ENCODE data around the gene CLEC18B. TPM values are rescaled to one million over a fixed set of nuclear protein-coding genes. Genes with fewer than 3 reads are reported as not detected.
"Not testable (repeated sequence)": the region's sequence is repeated elsewhere in the genome, so short reads cannot be mapped to it uniquely, and the experiment has no call there.

The CLEC18B gene
- 0.55 TPM in 1 of 2 replicates, not detected in the other for total RNA-seq (2014; rRNA removed; shearing (Covaris generic))

GRCh38 chr16:74420612-74421481 is at the start of gene CLEC18B:
Gene CLEC18B, minus strand, starts transcription at chr16:74421478. Its CDS starts 208 bp downstream, at chr16:74421270.
- not testable (repeated sequence) for H3K27me3 ChIP-seq (ENCODE audit: control insufficient read depth, insufficient read depth, low read length); H3K4me3 ChIP-seq (ENCODE audit: insufficient read depth, low read depth, low read length); DNase-seq; H3K36me3 ChIP-seq (replicated peaks; ENCODE audit: control insufficient read depth, insufficient read depth, low read length)

GRCh38 chr16:74469946-74470478 is 48.7 kb upstream of the CLEC18B start:
- H3K27me3 ChIP-seq (ENCODE audit: control insufficient read depth, insufficient read depth, low read length), result no peaks in the 10 kb centered on the region
- peaks cover 46% of the 10 kb centered on the region for H3K36me3 ChIP-seq (replicated peaks; ENCODE audit: control insufficient read depth, insufficient read depth, low read length)
- H3K4me3 ChIP-seq (ENCODE audit: insufficient read depth, low read depth, low read length), result no peak overlapping the region
- no peak for DNase-seq

- DNase-seq, result no peak
- Histone ChIP-seq H3K4me3 (ENCODE audit: insufficient read depth, low read depth, low read length) (no peak overlapping the region), H3K36me3 (replicated peaks; ENCODE audit: control insufficient read depth, insufficient read depth, low read length) (peaks cover 43% of the 10 kb centered on the region), H3K27me3 (ENCODE audit: control insufficient read depth, insufficient read depth, low read length) (no peaks in the 10 kb centered on the region)
Measured at GRCh38 chr16:74468807-74469525, 47.7 kb upstream of the CLEC18B start.

- DNase-seq, result no peak
- H3K4me3 ChIP-seq (ENCODE audit: insufficient read depth, low read depth, low read length), result no peak overlapping the region
- peaks cover 45% of the 10 kb centered on the region for H3K36me3 ChIP-seq (replicated peaks; ENCODE audit: control insufficient read depth, insufficient read depth, low read length)
- no peaks in the 10 kb centered on the region for H3K27me3 ChIP-seq (ENCODE audit: control insufficient read depth, insufficient read depth, low read length)
Measured at GRCh38 chr16:74466872-74467271, 45.6 kb upstream of the CLEC18B start.

GRCh38 chr16:74465851-74466685 is 44.8 kb upstream of the CLEC18B start:
- Histone ChIP-seq H3K27me3 (ENCODE audit: control insufficient read depth, insufficient read depth, low read length) (no peaks in the 10 kb centered on the region), H3K36me3 (replicated peaks; ENCODE audit: control insufficient read depth, insufficient read depth, low read length) (peaks cover 44% of the 10 kb centered on the region), H3K4me3 (ENCODE audit: insufficient read depth, low read depth, low read length) (no peak overlapping the region)
- DNase-seq, result no peak

GRCh38 chr16:74465281-74465680 is 44.0 kb upstream of the CLEC18B start:
- no peak for DNase-seq
- Histone ChIP-seq H3K27me3 (ENCODE audit: control insufficient read depth, insufficient read depth, low read length) (no peaks in the 10 kb centered on the region), H3K4me3 (ENCODE audit: insufficient read depth, low read depth, low read length) (no peak overlapping the region), H3K36me3 (replicated peaks; ENCODE audit: control insufficient read depth, insufficient read depth, low read length) (peaks cover 46% of the 10 kb centered on the region)

GRCh38 chr16:74463888-74464287 is 42.6 kb upstream of the CLEC18B start:
- no peaks in the 10 kb centered on the region for H3K27me3 ChIP-seq (ENCODE audit: control insufficient read depth, insufficient read depth, low read length)
- peaks cover 36% of the 10 kb centered on the region for H3K36me3 ChIP-seq (replicated peaks; ENCODE audit: control insufficient read depth, insufficient read depth, low read length)
- DNase-seq, result no peak
- no peak overlapping the region for H3K4me3 ChIP-seq (ENCODE audit: insufficient read depth, low read depth, low read length)

- Histone ChIP-seq H3K4me3 (ENCODE audit: insufficient read depth, low read depth, low read length) (no peak overlapping the region), H3K36me3 (replicated peaks; ENCODE audit: control insufficient read depth, insufficient read depth, low read length) (peaks cover 35% of the 10 kb centered on the region), H3K27me3 (ENCODE audit: control insufficient read depth, insufficient read depth, low read length) (no peaks in the 10 kb centered on the region)
- DNase-seq, result no peak
Measured at GRCh38 chr16:74462361-74462760, 41.1 kb upstream of the CLEC18B start.

GRCh38 chr16:74461826-74462225 is 40.5 kb upstream of the CLEC18B start:
- Histone ChIP-seq H3K27me3 (ENCODE audit: control insufficient read depth, insufficient read depth, low read length) (no peaks in the 10 kb centered on the region), H3K4me3 (ENCODE audit: insufficient read depth, low read depth, low read length) (no peak overlapping the region), H3K36me3 (replicated peaks; ENCODE audit: control insufficient read depth, insufficient read depth, low read length) (peaks cover 34% of the 10 kb centered on the region)
- DNase-seq, result no peak

- no peak overlapping the region for H3K4me3 ChIP-seq (ENCODE audit: insufficient read depth, low read depth, low read length)
- no peak for DNase-seq
- peaks cover 36% of the 10 kb centered on the region for H3K36me3 ChIP-seq (replicated peaks; ENCODE audit: control insufficient read depth, insufficient read depth, low read length)
- no peaks in the 10 kb centered on the region for H3K27me3 ChIP-seq (ENCODE audit: control insufficient read depth, insufficient read depth, low read length)
Measured at GRCh38 chr16:74460542-74460941, 39.3 kb upstream of the CLEC18B start.

- Histone ChIP-seq H3K27me3 (ENCODE audit: control insufficient read depth, insufficient read depth, low read length) (no peaks in the 10 kb centered on the region), H3K36me3 (replicated peaks; ENCODE audit: control insufficient read depth, insufficient read depth, low read length) (peaks cover 46% of the 10 kb centered on the region), H3K4me3 (ENCODE audit: insufficient read depth, low read depth, low read length) (no peak overlapping the region)
- no peak for DNase-seq
Measured at GRCh38 chr16:74456290-74456625, 35.0 kb upstream of the CLEC18B start.

- Histone ChIP-seq H3K4me3 (ENCODE audit: insufficient read depth, low read depth, low read length) (no peak overlapping the region), H3K36me3 (replicated peaks; ENCODE audit: control insufficient read depth, insufficient read depth, low read length) (peaks cover 48% of the 10 kb centered on the region), H3K27me3 (ENCODE audit: control insufficient read depth, insufficient read depth, low read length) (no peaks in the 10 kb centered on the region)
- no peak for DNase-seq
Measured at GRCh38 chr16:74455619-74456289, 34.5 kb upstream of the CLEC18B start.

- no peak for DNase-seq
- Histone ChIP-seq H3K27me3 (ENCODE audit: control insufficient read depth, insufficient read depth, low read length) (no peaks in the 10 kb centered on the region), H3K36me3 (replicated peaks; ENCODE audit: control insufficient read depth, insufficient read depth, low read length) (peaks cover 45% of the 10 kb centered on the region), H3K4me3 (ENCODE audit: insufficient read depth, low read depth, low read length) (no peak overlapping the region)
Measured at GRCh38 chr16:74455213-74455612, 33.9 kb upstream of the CLEC18B start.

Data from H7 (cell line).